GM18526 (cell line): ENCODE measurements around the gene GMPR.

Experiments used
- POLR2A ChIP-seq: IDR thresholded peaks from 3 replicates; pipeline ENCODE4 v1.6.1; 2011; ENCODE audit not compliant: insufficient read length; ENCODE audit errors: extremely low read depth

GMPR gene

GRCh38 chr6:16311763-16312162 is 73.4 kb downstream of the GMPR start:
- TF ChIP-seq POLR2A = no peak

DNA sequence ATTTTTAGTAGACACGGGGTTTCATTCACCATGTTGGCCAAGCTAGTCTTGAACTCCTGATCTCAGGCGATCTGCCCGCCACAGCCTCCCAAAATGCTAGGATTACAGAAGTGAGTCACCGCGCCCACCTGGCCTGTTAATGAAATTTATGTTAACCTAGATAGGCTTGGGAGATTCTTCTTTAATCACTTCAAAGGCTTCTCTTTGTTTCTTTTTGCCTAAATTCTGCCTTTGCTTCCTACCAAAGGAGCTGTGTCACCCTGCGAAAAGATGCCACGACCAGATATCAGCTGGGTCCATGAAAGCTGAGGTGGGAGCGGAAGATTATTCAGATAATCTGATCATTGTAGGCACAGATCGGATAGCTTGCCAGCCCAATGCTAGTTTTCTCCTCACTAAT is 75.3 kb downstream of the GMPR start:
- no peak for TF ChIP-seq POLR2A

DNA sequence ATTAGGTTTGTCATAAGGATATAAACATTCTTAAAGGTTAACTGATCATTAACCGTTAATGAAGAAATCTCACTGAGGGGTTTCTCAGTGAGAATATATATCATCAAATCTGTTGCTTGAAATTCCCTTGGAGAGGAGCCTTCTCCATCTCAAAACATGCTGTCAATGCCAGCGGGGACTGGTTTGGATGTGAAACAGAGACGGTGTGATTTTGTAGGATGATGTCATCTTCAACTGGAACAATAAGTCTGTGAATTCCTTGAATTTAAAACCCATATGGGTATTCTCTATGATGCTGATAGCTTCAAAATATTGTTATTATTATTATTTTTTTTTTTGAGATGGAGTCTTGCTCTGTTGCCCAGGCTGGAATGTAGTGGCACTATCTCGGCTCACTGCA is 75.9 kb downstream of the GMPR start:
- TF ChIP-seq POLR2A = no peak

DNA sequence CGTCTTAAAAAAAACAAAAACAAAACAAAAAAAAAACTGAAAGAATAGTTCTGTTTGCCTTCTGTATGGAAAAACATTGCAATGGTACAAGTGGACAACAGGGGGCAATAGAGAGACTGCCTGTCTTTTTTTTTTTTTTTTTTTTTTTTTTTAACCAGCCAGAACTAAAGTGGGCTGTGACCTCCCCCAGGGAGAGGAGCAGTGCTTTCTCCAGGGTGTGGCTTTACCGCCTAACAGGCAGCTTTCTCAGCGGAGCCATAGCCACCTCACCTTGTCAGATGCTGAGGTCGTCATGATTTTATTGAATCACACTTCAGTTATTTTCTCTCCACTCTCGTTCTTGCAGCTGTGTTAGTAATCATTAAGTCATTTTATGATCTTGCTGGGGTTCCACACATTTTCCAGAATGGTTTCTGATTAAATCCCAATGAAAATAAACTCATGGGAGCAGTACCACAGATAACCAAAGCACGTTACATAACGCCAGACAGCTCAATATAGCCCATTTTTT is 78.4 kb downstream of the GMPR start:
- no peak for TF ChIP-seq POLR2A

GRCh38 chr6:16318538-16318937 is 80.2 kb downstream of the GMPR start:
- no peak for TF ChIP-seq POLR2A

DNA sequence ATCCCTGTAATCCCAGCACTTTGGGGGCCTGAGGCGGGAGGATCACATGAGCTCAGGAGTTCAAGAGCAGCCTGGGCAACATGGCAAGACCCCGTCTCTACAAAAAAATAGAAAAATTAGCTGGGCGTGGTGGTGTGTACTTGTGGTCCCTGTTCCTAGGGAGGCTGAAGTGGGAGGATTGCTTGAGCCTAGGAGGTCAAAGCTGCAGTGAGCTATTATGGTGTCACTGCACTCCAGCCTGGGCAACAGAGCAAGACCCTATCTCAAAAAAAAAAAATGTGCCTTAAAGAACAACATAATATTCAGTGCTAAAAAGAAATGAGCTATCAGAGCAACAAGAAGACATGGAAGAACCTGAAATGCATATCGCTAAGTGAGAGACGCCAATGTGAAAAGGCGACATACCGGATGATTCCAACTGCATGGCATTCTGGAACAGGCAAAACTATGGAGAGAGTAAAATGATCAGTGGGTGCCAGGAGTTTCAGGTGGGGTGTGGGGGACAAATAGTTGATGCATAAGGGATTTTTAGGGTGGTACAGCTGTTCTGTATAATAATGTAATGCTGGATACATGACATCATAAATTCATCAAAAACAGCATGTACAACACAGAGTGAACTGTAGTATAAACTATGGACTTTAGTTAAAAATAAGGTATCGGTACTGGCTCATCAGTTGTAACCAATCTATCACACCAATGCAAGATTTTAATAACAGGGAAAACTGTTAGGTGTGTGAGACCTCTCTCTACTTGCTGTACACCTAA is 80.8 kb downstream of the GMPR start:
- TF ChIP-seq POLR2A = no peak

- TF ChIP-seq POLR2A = no peak
These were observed 81.6 kb downstream of the GMPR start for GRCh38 chr6:16319813-16320532.

GRCh38 chr6:16320533-16321340 is 82.3 kb downstream of the GMPR start:
- no peak for TF ChIP-seq POLR2A

DNA sequence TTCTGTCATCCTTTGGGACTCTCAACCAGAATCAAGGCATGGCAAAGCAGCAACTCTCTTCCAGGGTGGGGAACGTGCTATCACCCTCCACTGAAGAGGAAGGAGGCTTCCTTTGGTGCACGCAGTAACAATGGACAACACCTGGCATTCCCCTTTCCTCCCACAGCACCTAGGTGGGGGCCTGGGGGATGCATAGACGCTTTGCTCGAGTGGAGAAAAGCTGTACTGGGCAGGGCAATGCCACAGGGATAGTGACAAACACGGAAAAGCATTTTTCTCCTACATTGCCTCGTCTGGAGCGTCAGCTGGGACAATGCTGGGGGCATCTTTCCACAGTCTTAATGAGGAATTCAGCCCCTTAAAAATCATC is 82.9 kb downstream of the GMPR start:
- no peak for TF ChIP-seq POLR2A

GRCh38 chr6:16321826-16322225 is 83.4 kb downstream of the GMPR start:
- no peak for TF ChIP-seq POLR2A

GRCh38 chr6:16322666-16323312 is 84.4 kb downstream of the GMPR start:
- TF ChIP-seq POLR2A = peak; percentile 32

DNA sequence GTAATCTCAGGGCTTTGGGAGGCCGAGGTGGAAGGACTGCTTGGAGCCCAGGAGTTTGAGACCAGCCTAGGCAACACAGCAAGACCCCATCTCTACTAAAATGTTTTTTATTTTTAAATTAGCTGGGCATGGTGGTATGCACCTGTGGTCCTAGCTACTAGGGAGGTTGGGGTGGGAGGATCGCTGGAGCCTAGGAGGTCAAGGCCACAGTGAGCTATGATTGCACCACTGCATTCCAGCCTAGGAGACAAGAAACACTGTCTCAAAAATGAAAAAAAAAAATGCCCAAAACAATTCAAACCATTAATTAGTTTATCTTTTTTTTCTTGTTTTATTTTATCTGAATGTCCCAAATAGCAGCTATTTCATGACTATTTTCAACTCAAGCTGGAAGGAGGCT is 85.8 kb downstream of the GMPR start:
- no peak for TF ChIP-seq POLR2A

DNA sequence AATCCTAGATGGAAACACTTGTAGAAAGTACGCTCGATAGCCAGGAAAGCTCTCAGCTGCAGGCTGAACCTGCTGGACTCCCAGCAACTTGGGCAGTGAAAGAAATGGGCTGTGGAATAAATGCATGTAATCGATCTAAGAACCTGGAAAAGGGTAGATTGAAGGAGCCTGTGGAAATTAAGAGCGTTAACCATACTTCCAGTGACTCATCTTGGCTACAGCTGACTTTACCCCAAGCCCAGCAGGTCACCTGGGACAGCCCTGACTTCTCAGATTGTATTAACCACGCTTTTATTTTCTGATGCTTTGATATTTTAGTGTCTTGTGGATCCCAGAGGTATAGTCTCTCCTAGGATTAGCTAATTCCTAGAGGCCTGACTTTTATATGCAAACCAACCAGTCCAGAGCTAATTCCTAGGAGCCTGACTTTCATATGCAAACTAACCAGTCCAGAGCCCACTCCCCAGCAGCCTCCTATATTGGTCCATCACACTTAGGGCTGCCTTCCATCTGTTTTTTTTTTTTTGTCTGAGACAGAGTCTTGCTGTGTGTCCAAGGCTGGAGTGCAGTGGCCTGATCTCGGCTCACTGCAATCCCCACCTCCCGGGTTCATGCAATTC is 86.3 kb downstream of the GMPR start:
- no peak for TF ChIP-seq POLR2A

GRCh38 chr6:16326531-16326930 is 88.1 kb downstream of the GMPR start:
- no peak for TF ChIP-seq POLR2A
